Activated T-cell treated with anti-CD3 and anti-CD28 coated beads, Interleukin-2, amount 50 U/mL, for 72 hours (primary cell): Measurements from ENCODE around the gene CAMTA1. TPM values are rescaled to one million over a fixed set of nuclear protein-coding genes. Genes with fewer than 3 reads are reported as not detected.

Source experiments
- ATAC-seq, 2 donors: fragments of 150-1000 bp; cut with Tn5 transposase; replicated peaks in 1 of 2; 2 replicates each; pipeline ENCODE4 v1.10.0; 2021; ENCODE audit warnings: moderate library complexity in 2 of 2, mild to moderate bottlenecking in 1 of 2
- DNase-seq, 2 donors: peaks; one replicate each; pipeline ENCODE4 v3.0.0; 2021 to 2022; ENCODE audit warnings: mixed read lengths in 1 of 2
- H3K27ac Mint-ChIP-seq: one replicate; pipeline ENCODE4 v1.8.0; 2022; ENCODE audit warnings: mild to moderate bottlenecking, moderate library complexity, mixed read lengths
- H3K27me3 Mint-ChIP-seq: one replicate; pipeline ENCODE4 v1.8.0; 2022; ENCODE audit warnings: low read depth, mixed read lengths
- H3K36me3 Mint-ChIP-seq, 2 donors: one replicate each; pipeline ENCODE4 v1.8.0; 2022; ENCODE audit warnings: mixed read lengths in 2 of 2, mild to moderate bottlenecking in 1 of 2; ENCODE audit not compliant: insufficient read depth in 2 of 2
- H3K4me1 Mint-ChIP-seq: one replicate; pipeline ENCODE4 v1.8.0; 2022; ENCODE audit warnings: low read depth, mixed read lengths
- H3K4me3 Mint-ChIP-seq, 2 donors: one replicate each; pipeline ENCODE4 v1.8.0; 2022; ENCODE audit warnings: mild to moderate bottlenecking in 2 of 2, mixed read lengths in 2 of 2, moderate library complexity in 2 of 2
- H3K9me3 Mint-ChIP-seq, 2 donors: one replicate each; pipeline ENCODE4 v1.8.0; 2022; ENCODE audit warnings: mixed read lengths in 2 of 2
- total RNA-seq, 2 donors: library from RNA; stranded (reverse); gene quantifications; one replicate each; pipeline ENCODE4 v1.2.3, GENCODE V29; 2022

Gene CAMTA1
- total RNA-seq, 2 donors from 2014 or later: 47.8 to 63.3 TPM

DNA sequence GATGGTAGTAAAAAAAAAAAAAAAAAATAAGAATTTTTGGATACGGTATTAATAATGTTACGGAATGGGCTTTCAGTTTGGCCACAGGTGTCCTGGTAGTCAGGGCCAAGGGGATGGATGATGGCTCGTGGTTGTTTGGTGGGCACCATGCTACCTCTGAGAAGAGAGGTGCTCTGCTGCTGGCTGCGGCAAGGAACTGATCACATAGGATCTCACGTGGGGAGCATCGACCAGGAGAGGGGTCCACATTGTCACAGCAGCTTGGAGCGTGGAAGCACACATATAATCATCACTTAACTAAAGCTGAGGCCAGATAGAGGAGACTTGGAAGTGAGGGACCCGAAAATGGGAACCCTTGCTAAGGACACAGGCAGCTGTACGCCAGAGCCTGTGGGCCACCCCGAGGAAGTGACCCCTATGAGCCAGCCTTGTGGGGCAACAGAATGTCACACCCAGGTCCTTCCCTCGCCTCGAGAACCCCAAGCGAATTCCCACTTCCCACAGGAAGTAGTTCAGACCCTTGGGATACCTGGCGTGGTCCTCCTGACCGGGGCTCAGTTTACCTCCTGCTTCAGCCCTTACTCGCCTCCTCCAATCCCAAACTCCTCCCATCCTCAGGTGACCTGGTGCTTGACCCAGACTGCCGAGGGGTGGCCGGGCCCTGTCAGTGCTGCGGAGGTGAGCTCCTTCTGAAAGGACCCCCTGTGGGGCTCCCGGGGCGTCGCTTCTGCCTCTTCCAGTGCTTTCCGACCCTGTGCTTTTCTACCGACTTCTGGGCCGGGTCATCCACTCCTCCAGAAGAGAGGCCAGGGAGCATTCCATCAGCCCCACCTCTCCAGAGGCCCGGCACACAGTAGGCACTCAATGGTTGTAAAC lies 222.0 kb downstream of the CAMTA1 start:
- no peaks in the 10 kb centered on the region for H3K36me3 Mint-ChIP-seq
- no peak for ATAC-seq
- no peak for DNase-seq
- H3K27ac Mint-ChIP-seq: no peak overlapping the region
- no peak overlapping the region for H3K4me3 Mint-ChIP-seq
- H3K4me1 Mint-ChIP-seq: no peaks in the 10 kb centered on the region
- no peaks in the 10 kb centered on the region for H3K9me3 Mint-ChIP-seq
- no peaks in the 10 kb centered on the region for H3K27me3 Mint-ChIP-seq

DNA sequence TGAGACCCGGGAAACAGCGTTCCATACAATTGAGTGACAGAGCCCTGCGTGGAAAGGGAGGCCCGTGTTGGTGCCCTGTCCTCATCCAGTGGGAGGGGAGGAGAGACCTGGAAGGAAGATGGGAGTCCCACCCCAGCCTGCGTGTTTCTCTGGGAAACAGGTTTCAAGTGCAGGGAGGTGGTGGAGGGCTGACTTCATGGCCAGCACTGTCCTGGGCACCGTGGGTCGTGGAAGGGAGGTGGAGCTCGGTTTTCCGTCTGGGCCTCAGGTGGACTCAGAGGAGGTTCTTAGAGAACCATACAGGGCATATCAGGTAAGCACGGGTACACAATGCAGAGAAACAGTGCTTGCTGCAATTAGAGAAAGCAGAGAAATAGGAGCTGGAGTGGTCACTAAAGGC lies 222.6 kb downstream of the CAMTA1 start:
- Mint-ChIP-seq H3K9me3 (no peaks in the 10 kb centered on the region), H3K4me1 (no peaks in the 10 kb centered on the region), H3K4me3 (no peak overlapping the region), H3K27ac (no peak overlapping the region), H3K27me3 (no peaks in the 10 kb centered on the region), H3K36me3 (no peaks in the 10 kb centered on the region)
- no peak for ATAC-seq
- DNase-seq: no peak

DNA sequence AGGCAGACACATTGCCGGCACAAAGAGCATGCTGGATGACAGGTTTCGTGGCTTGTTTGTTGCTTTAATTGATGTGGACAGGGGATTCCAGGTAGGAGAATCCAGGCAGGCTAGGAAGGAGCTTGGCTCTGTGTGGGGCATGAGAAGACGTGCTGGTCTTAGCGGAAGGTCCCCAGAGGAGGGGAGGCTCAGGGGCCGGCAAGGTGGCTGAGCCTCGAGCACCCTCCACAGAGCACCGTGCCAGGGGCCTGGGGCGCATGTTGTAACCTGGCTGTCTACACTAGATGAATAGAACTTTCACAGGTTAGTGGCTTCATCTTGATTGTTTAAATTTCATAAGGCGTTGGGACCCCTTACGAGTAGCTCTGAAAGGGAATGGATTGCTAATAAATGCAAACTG lies 223.1 kb downstream of the CAMTA1 start:
- H3K4me3 Mint-ChIP-seq: no peak overlapping the region
- H3K27me3 Mint-ChIP-seq: no peaks in the 10 kb centered on the region
- H3K36me3 Mint-ChIP-seq: no peaks in the 10 kb centered on the region
- H3K4me1 Mint-ChIP-seq: no peaks in the 10 kb centered on the region
- DNase-seq (no peak), ATAC-seq (no peak)
- no peak overlapping the region for H3K27ac Mint-ChIP-seq
- no peaks in the 10 kb centered on the region for H3K9me3 Mint-ChIP-seq

DNA sequence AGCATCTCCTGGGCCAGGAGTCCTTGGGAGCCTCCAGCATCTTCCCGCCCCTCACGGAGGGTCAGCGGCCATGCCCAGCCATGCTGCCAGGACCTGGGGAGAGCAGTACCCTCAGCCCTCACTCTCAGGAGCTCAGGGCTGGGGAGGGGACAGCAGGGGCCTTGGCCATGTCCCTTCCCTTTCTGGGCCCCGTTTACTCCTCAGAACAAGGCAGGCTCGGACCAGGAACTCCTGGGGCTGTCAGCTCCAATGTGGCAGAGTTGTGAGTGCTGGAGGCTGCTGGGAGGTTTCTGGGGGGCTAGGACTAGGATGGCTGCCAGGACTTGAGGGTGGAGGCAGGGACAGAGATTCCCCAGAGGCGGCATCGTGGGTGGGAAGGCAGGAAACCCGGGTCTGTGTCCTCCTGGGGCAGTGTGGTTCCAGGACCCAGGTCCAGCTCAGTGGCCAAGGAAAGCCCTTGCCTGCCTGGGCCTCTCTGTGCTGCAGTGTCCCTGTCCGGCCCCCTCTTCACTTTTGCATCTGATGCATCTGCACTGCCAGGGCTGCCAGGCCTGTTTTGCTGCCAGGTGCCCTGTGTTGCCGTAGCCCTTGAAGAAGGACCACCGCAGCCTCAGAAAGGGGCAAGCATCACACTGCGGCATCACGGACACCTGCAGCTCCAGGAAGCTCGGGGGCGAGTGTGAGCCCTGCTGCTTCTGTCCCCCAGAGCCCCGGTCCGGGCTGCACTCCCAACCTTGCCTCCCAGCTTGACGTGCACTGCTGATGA lies 223.9 kb downstream of the CAMTA1 start:
- Mint-ChIP-seq H3K36me3 (no peaks in the 10 kb centered on the region), H3K27ac (no peak overlapping the region), H3K4me1 (no peaks in the 10 kb centered on the region), H3K4me3 (no peak overlapping the region), H3K9me3 (no peaks in the 10 kb centered on the region), H3K27me3 (no peaks in the 10 kb centered on the region)
- DNase-seq: no peak
- no peak for ATAC-seq

DNA sequence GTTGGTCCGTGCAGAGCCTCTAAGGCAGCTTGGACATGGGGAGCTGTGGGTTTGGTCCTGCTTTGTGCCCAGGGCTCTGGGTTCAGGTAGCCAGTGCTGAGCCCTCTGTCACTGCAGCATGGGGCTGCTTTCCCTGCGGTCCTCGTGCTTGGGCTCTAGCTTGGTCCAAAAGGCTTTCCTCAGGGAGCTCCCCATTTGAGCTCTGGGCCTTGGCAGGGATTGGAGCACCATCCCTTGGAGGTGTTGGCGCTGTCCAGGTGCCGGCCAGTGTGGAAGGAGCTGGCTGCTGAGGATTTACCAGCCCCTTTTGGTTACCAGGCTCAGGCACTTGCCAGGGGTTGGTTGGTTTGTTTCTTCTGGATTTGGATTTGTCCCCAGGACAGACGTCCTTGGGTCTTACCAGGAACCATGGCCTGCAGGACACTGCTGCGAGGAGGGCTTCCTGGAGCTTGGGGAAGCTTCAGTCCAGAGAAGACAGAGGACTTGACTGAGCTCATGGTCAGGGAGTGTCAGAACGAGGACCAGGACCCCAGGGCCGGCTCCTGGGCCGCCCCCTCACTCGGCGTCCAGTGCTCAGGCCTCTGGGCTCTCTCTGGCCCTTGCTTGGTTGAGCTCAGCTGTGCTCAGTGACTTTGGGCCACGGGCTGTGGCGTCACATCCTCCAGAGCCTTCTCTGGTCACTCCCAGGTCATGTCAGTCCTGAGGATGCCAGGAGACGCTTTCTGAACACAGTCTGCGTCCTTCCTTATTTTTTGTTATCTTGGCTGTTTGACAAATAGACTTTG lies 224.7 kb downstream of the CAMTA1 start:
- DNase-seq (no peak), ATAC-seq (no peak)
- H3K27me3 Mint-ChIP-seq: no peaks in the 10 kb centered on the region
- H3K4me1 Mint-ChIP-seq: no peaks in the 10 kb centered on the region
- H3K9me3 Mint-ChIP-seq: no peaks in the 10 kb centered on the region
- H3K27ac Mint-ChIP-seq: no peak overlapping the region
- no peaks in the 10 kb centered on the region for H3K36me3 Mint-ChIP-seq
- no peak overlapping the region for H3K4me3 Mint-ChIP-seq

DNA sequence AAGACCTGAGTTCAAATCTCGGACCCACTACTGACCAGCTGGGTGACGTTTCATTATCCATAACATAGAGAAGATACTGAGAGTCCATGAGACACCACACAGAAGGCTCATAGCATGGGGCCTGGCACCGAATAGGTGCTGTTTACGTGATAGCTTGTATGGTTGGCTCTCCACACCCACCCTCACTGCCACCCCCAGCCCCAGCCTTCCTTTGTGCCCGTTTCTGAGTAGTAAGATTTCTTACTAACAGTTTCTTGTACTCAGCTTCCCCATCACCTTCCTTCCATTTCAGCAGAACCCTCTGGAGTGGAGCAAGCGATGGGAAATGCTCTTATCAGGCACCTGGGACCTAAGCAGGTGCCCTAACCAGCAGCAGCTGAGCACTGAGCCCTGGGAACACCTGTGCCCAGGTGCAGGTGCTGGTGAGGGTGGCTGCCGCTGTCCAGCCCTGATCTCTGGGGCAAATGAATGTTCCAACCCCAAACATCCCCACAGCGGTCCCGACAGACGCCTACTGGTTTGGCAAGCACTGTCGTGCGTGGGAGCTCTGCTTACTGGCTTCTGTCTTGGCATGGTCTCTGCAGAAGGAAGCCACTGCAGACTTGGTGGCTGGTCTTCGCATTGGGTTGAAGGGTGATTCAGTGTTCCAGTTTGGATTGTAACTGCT lies 225.4 kb downstream of the CAMTA1 start:
- H3K36me3 Mint-ChIP-seq: no peaks in the 10 kb centered on the region
- no peak overlapping the region for H3K27ac Mint-ChIP-seq
- H3K27me3 Mint-ChIP-seq: no peaks in the 10 kb centered on the region
- H3K9me3 Mint-ChIP-seq: no peaks in the 10 kb centered on the region
- H3K4me3 Mint-ChIP-seq: no peak overlapping the region
- no peak for DNase-seq
- H3K4me1 Mint-ChIP-seq: no peaks in the 10 kb centered on the region
- no peak for ATAC-seq

DNA sequence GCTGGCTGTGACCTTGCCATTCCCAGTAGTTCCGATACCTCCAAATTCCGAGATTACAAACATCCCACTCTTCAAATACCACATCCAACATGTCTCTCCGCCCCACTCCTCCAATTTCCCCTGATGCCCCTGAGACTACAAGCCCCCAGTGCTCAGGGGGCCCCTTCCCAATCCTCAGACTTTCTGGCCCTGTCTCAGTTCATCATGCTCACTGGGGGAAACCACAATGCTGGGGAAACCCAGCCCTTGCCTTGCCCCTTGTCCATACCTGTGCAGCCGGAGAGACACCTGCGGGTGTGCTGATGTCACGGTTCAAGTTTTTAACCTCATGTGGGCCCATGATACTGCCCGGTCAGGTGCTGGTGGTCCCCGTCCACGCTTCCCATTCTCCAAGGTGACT lies 226.6 kb downstream of the CAMTA1 start:
- no peaks in the 10 kb centered on the region for H3K27me3 Mint-ChIP-seq
- no peaks in the 10 kb centered on the region for H3K9me3 Mint-ChIP-seq
- H3K27ac Mint-ChIP-seq: no peak overlapping the region
- H3K4me1 Mint-ChIP-seq: no peaks in the 10 kb centered on the region
- DNase-seq (no peak), ATAC-seq (no peak)
- H3K4me3 Mint-ChIP-seq: no peak overlapping the region
- H3K36me3 Mint-ChIP-seq: no peaks in the 10 kb centered on the region

DNA sequence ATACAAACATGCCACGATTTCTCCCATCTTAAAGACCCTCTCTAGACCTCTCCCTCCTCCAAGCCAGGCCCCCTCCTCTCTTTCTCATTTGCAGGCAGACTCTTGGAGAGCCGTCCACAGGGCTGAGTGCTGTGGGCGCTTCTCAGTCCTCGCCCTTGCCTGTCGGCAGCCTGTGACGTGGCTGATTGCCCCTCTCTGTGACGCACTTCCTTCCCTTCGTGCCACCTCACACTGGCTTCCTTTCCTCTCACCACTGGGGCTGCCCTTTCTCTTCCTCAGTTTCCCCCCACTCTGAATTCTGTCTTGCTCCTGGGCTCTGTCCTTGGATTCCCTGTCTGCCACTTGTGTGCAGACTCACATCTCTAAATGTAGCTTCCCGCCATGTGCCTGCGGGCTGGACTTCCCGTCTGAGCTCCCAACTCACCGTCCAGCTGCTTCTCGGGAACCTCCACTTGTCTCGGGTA lies 227.2 kb downstream of the CAMTA1 start:
- no peaks in the 10 kb centered on the region for H3K4me1 Mint-ChIP-seq
- no peaks in the 10 kb centered on the region for H3K9me3 Mint-ChIP-seq
- no peak for DNase-seq
- ATAC-seq: no peak
- H3K4me3 Mint-ChIP-seq: no peak overlapping the region
- no peak overlapping the region for H3K27ac Mint-ChIP-seq
- H3K36me3 Mint-ChIP-seq: no peaks in the 10 kb centered on the region
- no peaks in the 10 kb centered on the region for H3K27me3 Mint-ChIP-seq

DNA sequence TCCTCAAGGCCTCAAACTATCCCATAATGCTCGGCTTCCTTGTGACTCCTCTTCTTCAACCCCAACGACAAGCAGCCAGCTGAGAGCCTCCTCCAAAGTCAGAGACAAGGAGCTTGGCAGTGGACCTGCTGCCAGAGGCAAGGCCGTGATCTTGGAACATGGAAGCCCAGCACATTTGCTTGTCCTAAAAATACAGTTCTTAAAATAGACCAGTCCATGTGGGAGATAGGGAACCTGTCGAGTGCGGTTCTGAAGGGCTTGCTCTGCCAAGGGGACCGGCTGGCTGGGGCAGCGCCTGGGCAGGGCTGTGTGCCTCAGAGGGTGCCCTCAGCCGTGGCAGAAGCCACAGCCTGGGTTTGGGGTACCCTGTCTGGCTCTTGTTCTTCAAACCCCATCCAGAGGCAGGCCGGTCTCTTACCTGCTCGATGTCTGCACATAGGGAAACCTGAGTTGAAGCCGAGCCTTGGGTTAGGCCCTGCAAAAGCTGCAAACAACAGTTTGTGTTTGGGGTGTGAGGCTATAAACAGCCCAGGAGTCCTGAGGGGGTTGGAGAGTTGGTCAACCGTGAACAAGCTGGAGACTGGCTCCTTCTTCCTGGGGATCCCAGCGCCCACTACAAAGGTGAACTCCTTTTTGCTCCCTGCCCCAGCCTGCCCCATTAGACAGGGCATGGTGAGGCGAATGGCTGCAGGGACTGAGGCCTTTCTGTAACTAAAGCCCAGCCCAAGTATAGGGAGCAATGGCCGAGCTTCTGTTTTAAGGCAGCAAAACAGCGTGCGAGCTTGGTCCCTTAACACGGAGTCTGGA lies 228.8 kb downstream of the CAMTA1 start:
- Mint-ChIP-seq H3K27me3 (no peaks in the 10 kb centered on the region), H3K27ac (no peak overlapping the region), H3K36me3 (no peaks in the 10 kb centered on the region), H3K4me1 (no peaks in the 10 kb centered on the region), H3K9me3 (no peaks in the 10 kb centered on the region), H3K4me3 (no peak overlapping the region)
- DNase-seq (no peak), ATAC-seq (no peak)

DNA sequence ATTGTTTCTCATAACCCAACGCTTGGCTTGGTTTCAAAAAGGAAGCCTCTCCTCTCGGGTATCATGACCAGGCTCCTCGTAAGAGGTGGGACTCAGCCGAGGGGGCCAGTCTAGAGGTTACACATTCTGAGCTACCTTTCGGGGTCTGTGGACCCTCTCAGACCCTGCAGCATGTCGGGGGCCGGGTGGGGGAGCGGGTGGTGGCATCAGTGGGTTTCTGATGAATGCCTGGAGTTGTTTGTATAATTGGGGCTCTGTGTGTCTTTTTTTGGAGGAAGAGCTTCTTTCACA lies 229.3 kb downstream of the CAMTA1 start:
- DNase-seq (no peak), ATAC-seq (no peak)
- Mint-ChIP-seq H3K27me3 (no peaks in the 10 kb centered on the region), H3K27ac (no peak overlapping the region), H3K9me3 (no peaks in the 10 kb centered on the region), H3K4me1 (no peaks in the 10 kb centered on the region), H3K36me3 (no peaks in the 10 kb centered on the region), H3K4me3 (no peak overlapping the region)

DNA sequence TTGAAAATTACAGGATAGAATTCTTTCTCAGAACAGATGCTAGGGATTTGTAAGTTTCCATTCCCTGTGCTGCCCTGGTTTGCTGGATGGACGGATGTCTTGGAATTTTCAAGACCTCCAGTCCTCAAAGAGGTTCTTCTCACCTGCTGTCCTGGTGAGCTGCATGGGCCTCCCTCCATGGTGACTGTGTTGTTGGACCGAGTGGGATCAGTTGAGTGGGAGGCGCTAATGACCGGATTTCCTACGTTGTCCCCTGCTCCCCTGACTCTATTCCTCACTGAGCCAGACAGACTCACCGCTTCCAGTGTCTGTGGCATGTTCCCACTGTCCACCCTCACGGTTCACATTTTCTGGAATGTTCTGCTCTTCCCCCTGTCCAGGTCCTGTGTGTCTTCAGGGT lies 229.8 kb downstream of the CAMTA1 start:
- Mint-ChIP-seq H3K4me1 (no peaks in the 10 kb centered on the region), H3K27ac (no peak overlapping the region), H3K27me3 (no peaks in the 10 kb centered on the region), H3K9me3 (no peaks in the 10 kb centered on the region), H3K4me3 (no peak overlapping the region), H3K36me3 (no peaks in the 10 kb centered on the region)
- no peak for ATAC-seq
- DNase-seq: no peak

DNA sequence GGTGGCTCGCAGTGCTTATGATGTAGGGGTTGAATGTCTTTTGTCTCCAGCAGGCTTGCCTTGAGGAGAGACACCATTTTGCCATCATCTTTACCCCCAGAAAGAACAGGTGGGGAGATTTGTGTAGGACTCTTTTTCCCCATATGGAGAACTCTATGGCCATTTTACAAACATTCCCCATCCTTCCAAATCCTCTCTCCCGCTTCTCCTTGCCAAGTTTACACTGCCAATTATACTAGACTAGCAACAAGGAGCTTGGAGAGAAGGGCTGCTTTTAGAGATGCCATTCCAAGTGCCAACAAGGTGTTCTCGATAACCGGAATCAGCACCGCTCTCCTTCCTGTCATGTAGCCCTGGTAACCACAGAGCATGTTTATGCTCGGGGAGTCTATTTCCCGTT lies 233.1 kb downstream of the CAMTA1 start:
- no peaks in the 10 kb centered on the region for H3K4me1 Mint-ChIP-seq
- no peaks in the 10 kb centered on the region for H3K36me3 Mint-ChIP-seq
- no peak for DNase-seq
- peaks cover 7% of the 10 kb centered on the region for H3K27me3 Mint-ChIP-seq
- no peak overlapping the region for H3K4me3 Mint-ChIP-seq
- no peaks in the 10 kb centered on the region for H3K9me3 Mint-ChIP-seq
- no peak overlapping the region for H3K27ac Mint-ChIP-seq
- ATAC-seq: no peak
